ENCODE data around the gene STRIP1. TPM values are rescaled to one million over a fixed set of nuclear protein-coding genes. Genes with fewer than 3 reads are reported as not detected.

STRIP1 gene
- total RNA-seq, 1 donor from 2014 or later = 18.1 TPM

- Histone ChIP-seq H3K36me3 (peaks cover 100% of the 10 kb centered on the region), H3K9me3 (replicated peaks) (no peaks in the 10 kb centered on the region), H3K4me3 (no peak overlapping the region), H3K27me3 (ENCODE audit: low read depth) (no peaks in the 10 kb centered on the region), H3K4me1 (no peaks in the 10 kb centered on the region), H3K27ac (replicated peaks) (no peak overlapping the region)
- intact Hi-C loops (cut with micrococcal nuclease) = no loop called here
- no peak for TF ChIP-seq CTCF (IDR thresholded peaks at IDR 0.05; ENCODE audit: borderline replicate concordance)
- DNase-seq = no peak
These were observed 8.6 kb downstream of the STRIP1 start for GRCh38 chr1:110043016-110043415.

- intact Hi-C loops (cut with micrococcal nuclease) = no loop called here
- Histone ChIP-seq H3K27me3 (ENCODE audit: low read depth) (no peaks in the 10 kb centered on the region), H3K36me3 (peaks cover 100% of the 10 kb centered on the region), H3K4me3 (no peak overlapping the region), H3K27ac (replicated peaks) (no peak overlapping the region), H3K4me1 (peaks cover 35% of the 10 kb centered on the region), H3K9me3 (replicated peaks) (no peaks in the 10 kb centered on the region)
- DNase-seq = no peak
- no peak for TF ChIP-seq CTCF (IDR thresholded peaks at IDR 0.05; ENCODE audit: borderline replicate concordance)
These were observed 13.0 kb downstream of the STRIP1 start for GRCh38 chr1:110047463-110047862.

- Histone ChIP-seq H3K4me3 (no peak overlapping the region), H3K9me3 (replicated peaks) (no peaks in the 10 kb centered on the region), H3K27me3 (ENCODE audit: low read depth) (no peaks in the 10 kb centered on the region), H3K4me1 (peaks cover 35% of the 10 kb centered on the region), H3K36me3 (peaks cover 100% of the 10 kb centered on the region), H3K27ac (replicated peaks) (no peak overlapping the region)
- TF ChIP-seq CTCF (IDR thresholded peaks at IDR 0.05; ENCODE audit: borderline replicate concordance) = no peak
- intact Hi-C loops (cut with micrococcal nuclease) = no loop called here
- no peak for DNase-seq
These were observed 13.8 kb downstream of the STRIP1 start for GRCh38 chr1:110048240-110048639.

GRCh38 chr1:110048923-110049601 is 14.6 kb downstream of the STRIP1 start:
- H3K27ac ChIP-seq (replicated peaks) = peak overlapping the region; percentile 69
- TF ChIP-seq CTCF (IDR thresholded peaks at IDR 0.05; ENCODE audit: borderline replicate concordance) = no peak
- H3K4me3 ChIP-seq = no peak overlapping the region
- H3K9me3 ChIP-seq (replicated peaks) = no peaks in the 10 kb centered on the region
- peaks cover 40% of the 10 kb centered on the region for H3K4me1 ChIP-seq
- peaks cover 100% of the 10 kb centered on the region for H3K36me3 ChIP-seq
- intact Hi-C loops (cut with micrococcal nuclease) = no loop called here
- DNase-seq = no peak
- H3K27me3 ChIP-seq (ENCODE audit: low read depth) = no peaks in the 10 kb centered on the region

- no peak overlapping the region for H3K4me3 ChIP-seq
- no peak for DNase-seq
- no peaks in the 10 kb centered on the region for H3K27me3 ChIP-seq (ENCODE audit: low read depth)
- H3K36me3 ChIP-seq = peaks cover 100% of the 10 kb centered on the region
- TF ChIP-seq CTCF (IDR thresholded peaks at IDR 0.05; ENCODE audit: borderline replicate concordance) = no peak
- H3K9me3 ChIP-seq (replicated peaks) = no peaks in the 10 kb centered on the region
- H3K27ac ChIP-seq (replicated peaks) = peak overlapping the region; percentile 69
- intact Hi-C loops (cut with micrococcal nuclease) = no loop called here
- H3K4me1 ChIP-seq = peaks cover 45% of the 10 kb centered on the region
These were observed 15.6 kb downstream of the STRIP1 start for GRCh38 chr1:110049801-110050601.
